ENCODE results near the gene DPCD.

DPCD gene

DNA sequence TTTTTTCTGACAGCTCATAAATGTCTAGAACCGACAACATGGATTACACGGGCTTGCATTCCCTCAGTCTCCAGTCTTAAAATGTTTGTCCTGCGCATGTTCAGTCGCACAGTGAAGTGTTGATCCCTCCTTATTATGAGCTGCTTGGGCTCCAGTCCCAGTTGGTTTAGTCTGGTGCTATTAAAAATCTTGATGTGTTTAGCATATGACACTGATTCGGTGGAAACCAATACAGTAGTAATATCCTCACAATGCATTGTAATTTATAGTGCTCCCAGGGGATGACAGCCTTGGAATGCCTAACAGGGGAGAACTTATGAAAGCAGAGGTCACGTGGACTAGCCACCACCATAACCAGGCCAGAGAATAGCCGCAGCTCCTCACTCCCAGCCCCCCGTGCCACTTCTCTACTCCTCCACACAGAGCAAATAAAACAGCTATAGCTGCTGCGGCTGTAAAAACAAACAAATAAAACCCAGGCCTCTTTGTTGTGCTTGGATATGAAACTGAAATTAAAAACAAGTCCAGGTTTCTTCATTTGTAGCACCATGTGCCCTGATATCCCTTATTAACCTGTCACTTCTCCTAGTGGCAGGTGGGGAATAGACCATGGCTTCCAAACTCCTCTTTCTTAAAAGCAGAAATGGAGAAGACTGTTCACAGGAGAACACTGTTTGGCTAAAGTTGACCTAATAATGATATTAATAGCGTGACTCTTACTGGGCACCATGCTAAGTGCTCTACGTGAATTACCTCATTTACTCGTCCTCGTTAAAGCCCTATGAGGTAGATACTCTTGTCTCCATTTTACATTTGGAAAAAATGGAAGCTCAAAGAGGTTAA lies 7.7 kb downstream of the DPCD start:
- DNase-seq (ENCODE audit: low spot score): no peak
- TF ChIP-seq, protein P1, sequence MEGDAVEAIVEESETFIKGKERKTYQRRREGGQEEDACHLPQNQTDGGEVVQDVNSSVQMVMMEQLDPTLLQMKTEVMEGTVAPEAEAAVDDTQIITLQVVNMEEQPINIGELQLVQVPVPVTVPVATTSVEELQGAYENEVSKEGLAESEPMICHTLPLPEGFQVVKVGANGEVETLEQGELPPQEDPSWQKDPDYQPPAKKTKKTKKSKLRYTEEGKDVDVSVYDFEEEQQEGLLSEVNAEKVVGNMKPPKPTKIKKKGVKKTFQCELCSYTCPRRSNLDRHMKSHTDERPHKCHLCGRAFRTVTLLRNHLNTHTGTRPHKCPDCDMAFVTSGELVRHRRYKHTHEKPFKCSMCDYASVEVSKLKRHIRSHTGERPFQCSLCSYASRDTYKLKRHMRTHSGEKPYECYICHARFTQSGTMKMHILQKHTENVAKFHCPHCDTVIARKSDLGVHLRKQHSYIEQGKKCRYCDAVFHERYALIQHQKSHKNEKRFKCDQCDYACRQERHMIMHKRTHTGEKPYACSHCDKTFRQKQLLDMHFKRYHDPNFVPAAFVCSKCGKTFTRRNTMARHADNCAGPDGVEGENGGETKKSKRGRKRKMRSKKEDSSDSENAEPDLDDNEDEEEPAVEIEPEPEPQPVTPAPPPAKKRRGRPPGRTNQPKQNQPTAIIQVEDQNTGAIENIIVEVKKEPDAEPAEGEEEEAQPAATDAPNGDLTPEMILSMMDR (IDR thresholded peaks at IDR 0.05): no peak
- Histone ChIP-seq H3K27ac (no peak overlapping the region), H3K4me3 (no peak overlapping the region)

DNA sequence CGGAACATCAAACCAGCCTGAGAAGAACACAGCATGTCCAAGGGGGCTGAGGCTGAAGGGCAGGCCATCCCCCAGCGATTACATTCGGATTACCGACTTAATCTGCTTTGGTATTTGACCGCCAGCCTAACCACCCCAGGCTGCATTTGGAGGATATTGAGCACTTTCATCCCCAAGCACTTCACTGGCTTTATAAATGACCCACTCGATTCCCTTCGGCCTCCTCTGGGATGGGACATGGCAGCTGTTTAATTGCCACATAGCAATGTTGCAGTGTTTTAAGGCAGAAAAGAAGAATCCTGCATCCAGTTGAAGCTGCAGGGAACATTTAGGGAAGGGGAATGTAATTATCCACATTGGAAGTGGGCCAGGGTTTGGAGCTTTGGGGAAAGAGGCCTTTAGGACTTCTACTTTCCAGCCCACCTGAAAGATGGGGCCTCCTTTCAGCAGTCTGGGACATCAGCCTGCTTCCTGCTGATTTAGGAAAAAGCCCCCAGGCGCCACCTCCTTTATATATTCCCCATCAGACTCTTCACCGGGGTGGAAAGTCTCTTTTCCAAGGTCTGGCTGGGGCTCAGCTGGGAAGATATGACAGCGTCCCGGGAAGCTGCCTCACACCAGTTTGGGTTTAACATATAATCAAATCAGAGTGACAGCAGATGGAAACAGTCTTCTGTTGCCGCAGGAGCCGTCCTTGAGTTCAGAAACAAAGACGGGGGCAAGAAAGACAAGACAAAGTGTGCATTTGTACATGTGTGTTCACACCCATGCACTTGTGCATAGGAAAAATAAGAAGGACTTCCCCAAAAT lies 9.2 kb downstream of the DPCD start:
- Histone ChIP-seq H3K4me3 (no peak overlapping the region), H3K27ac (no peak overlapping the region)
- no peak for DNase-seq (ENCODE audit: low spot score)
- TF ChIP-seq, protein P1 (IDR thresholded peaks at IDR 0.05): no peak

DNA sequence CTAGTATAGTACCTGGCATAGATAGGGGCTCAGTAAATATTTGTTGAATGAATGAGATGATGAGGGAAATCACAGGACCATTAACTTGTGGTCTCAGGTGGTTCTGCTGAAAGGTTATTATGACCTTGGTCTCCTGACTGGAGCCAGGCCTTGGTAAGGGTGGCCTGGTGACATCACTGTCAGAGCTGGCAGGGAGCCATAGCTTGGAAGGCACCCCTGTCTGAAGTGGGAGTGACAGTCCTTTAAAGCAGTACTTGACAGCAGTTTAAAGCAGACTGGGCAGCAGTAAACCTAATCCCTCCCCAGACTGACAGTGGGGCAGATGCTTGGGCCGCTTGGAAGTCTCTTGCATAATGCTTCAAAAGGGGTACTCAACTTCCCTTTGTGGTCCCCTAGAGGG lies 13.4 kb downstream of the DPCD start:
- Histone ChIP-seq H3K4me3 (no peak overlapping the region), H3K27ac (no peak overlapping the region)
- TF ChIP-seq, protein P1 (IDR thresholded peaks at IDR 0.05): no peak
- no peak for DNase-seq (ENCODE audit: low spot score)

DNA sequence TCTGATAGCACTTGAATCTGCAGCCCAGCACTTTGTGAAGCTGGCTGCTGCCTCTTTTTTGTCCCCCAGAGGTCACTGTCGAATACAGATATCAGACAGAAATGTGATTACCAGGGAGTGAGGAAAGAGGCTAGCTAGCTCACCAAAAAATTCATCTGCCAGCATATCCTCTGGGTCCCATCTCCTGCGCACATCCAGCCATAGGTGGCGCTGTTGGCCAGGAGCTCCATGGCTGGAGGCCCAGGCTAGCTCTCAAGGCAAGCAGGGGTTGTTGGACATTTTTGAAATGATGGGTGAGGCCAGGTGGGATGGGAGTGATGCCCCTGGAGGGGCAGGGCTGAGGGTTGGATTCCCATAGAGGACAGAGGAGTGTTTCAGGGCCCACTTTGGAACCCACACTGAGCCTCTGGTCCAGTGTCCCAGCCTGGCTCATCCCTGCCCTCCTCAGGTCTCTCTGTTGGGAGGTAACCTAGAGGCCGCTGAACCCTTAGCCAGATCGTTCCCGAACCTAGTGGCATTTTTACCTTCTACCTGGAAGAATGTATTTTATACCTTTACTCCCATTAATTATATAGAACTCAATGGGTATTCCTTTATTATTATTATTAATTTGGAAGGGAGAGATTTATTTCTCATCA lies 14.8 kb downstream of the DPCD start:
- DNase-seq (ENCODE audit: low spot score): no peak

DNA sequence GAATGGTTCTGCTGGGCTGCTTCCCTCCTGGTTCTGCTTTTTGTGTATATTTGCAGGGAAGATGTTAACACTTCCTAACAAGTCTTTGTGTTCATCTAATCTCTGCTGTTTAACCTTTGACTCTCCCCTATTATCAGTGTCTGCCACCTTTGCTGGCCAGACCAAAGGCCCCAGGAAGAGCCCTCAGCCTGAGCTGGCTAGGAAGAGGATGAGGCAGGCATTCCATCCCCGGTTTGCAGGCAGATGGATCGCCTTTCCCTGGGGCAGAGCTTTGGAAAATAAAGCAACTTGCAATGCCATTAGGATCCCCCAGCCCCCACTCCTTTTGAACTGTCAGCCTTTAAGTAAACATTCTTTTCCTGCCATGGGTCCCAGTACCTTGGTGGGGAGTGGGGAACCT lies 19.0 kb downstream of the DPCD start:
- no peak overlapping the region for H3K4me3 ChIP-seq
- no peak for DNase-seq (ENCODE audit: low spot score)
- no peak overlapping the region for H3K27ac ChIP-seq
- TF ChIP-seq, protein P1 (IDR thresholded peaks at IDR 0.05): no peak

More for the DNA sequence above, 14.8 kb downstream of the DPCD start:
- TF ChIP-seq, protein P1 (IDR thresholded peaks at IDR 0.05): peak; percentile 73
- Histone ChIP-seq H3K4me3 (no peak overlapping the region), H3K27ac (no peak overlapping the region)

DNA sequence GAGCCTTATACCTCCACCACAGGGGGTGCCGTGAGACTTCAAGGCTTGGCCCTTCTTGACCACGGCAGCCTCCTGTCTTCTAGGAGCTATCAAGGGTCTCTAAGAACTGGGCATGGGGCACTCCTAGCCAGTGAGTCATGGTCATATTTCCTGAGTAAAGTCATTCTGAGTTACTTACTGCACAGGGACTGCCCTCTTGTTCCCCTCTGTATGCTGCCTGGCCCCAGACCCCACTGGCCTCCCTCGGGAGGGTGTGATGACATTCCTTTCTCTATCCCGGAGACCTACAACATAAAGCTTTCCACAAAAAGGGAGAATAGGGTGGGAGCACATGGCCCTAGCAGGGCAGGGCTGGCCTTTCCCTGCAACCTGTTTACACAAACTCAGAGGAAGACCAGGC lies 21.4 kb downstream of the DPCD start:
- TF ChIP-seq, protein P1 (IDR thresholded peaks at IDR 0.05): no peak
- no peak overlapping the region for H3K4me3 ChIP-seq
- peak; percentile 7 for DNase-seq (ENCODE audit: low spot score)
- H3K27ac ChIP-seq: no peak overlapping the region
